GM18858 (cell line): Measurements from ENCODE around the gene PDSS2.

Experiments
- ATAC-seq: cut with Tn5 transposase; IDR thresholded peaks from one replicate; pipeline ENCODE4 v1.9.1; 2021; ENCODE audit not compliant: unreplicated experiment

The PDSS2 gene

DNA sequence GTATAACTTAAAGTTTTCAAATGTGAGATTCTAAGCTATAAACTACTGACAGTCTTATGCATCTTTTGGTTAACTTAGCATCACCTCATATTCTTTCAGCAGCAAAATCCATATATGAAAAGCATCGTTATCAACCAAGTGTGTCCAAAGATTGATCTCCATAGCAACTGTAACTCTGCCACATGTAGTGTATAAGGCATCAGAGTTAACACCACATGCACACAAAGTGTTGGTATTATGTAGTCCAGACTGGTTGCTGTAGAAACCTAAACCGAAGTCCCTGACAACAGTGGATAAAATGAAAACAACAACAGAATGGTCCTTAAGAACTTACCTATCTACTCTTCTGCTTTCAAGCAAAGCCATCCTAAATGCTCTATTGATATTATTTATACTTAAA, 39.6 kb downstream of the PDSS2 start:
- ATAC-seq: no peak

DNA sequence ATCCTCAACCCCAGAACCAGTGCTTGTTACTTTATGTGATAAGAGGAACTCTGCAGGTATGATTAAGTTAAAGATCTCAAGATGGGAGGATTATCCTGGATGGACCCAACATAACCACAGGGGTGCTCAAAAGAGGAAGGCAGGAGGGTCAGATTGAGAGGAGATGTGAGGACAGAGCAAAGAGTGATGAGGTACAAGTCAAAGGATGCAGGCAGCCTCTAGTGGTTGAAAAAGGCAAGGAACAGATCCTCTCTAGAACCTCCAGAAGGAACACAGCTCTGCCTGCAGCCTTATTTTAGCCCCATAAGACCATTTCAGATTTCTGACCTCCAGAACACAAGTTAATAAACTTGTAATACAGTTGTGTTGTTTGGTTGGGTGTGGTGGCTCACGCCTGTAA, 41.2 kb downstream of the PDSS2 start:
- ATAC-seq: no peak

DNA sequence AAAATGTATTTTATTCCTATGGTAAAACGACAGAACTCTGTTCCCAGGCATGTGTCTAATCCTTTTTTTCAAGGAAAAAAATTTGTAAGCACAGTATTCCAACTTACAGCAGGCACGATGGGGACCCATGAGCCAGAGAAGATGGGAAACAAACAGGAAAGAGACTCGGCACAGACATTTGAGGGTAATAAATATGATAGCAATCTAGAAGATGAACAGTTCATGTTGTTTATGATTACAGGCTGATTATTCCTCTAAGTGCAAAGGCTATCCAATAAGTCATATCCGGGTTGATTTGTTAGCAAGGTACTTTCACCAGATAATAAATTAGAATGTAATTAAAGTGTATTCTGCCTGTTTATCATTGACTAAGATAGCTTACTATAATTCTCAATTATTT, 43.2 kb downstream of the PDSS2 start:
- no peak for ATAC-seq

DNA sequence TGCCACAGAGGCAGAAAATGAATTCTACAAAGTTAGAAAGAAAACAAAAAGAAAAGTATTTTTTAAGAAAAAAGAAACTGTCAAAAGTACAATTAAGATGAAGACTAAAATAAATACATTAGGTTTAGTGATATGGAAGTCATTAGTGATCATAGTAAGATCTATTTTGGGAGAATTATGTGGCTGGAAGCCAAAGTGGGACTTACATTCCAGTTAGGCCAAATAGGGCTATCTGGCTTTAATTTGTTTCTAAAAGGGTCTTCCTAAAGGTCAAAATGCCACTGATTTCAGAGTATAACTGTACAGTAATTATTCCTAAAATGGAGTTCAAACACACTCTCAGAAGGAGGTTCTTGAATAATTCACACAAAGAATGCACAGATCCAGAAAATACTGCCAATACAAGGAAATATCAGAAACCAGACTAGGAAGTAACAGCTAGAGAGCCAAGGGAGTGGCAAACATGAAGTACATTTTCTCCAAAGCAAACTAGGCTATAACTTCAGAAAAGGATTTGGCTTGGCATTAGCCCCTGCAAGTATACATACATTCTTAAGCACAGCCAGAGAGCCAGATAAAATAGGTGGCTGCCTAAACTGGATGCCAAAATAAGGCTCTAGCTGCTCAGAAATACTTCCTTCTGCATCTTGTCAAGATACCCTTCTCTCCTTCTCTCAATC, 45.3 kb downstream of the PDSS2 start:
- no peak for ATAC-seq

DNA sequence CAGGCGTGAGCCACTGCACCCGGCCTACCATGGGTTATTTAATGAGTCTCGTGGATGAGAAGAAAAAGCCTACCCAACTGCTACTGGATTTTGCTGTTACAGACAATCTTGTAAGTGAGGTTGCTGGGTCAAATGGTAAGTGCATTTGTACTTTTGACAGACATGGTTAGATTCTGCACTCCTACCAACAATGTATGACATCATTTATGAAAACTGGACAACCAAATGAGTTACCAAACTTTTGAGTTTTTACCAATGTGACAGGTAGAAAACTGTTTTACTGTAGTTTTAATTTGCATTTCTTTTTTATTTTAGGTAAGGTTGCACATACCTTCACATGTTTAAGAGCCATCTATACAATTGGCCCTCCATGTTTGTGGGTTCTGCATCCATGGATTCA, 48.2 kb downstream of the PDSS2 start:
- no peak for ATAC-seq

DNA sequence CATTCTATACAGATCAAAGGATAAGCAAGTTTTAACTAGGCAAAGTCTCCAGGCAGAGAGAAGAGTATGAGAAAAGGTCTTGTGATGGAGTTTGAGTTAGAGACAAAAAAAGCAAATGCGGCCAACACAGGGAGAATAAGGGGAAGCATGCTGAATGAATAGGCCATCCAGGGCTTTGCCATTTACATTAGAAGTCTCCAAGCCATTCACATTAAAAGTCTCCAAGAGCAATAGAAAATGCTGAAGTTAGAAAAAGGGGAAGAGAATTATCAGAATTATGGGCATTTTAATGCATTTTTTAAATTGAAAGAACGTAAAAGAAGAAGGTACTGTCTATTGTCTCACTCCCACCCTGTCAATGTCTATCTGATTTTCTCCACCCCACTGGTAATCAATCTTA, 49.4 kb downstream of the PDSS2 start:
- ATAC-seq: no peak

DNA sequence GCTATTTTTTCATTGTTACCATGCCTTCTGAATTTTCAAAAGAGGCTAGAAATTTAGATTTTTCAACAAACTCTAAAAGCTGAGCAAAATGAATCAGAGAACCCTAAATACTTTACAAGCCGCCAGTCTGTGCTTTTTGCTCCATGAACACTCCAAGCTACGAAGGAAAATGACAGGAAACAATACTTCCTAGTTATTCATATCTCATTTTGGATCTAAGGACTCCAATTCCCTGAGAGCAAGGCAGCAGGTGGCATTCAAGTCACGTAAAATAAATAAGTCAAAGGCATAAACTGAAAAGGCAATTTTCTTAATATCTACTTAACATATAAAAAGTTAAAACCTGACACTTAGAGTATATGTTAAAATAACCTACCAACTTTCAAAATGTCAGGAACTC, 50.6 kb downstream of the PDSS2 start:
- ATAC-seq: no peak

DNA sequence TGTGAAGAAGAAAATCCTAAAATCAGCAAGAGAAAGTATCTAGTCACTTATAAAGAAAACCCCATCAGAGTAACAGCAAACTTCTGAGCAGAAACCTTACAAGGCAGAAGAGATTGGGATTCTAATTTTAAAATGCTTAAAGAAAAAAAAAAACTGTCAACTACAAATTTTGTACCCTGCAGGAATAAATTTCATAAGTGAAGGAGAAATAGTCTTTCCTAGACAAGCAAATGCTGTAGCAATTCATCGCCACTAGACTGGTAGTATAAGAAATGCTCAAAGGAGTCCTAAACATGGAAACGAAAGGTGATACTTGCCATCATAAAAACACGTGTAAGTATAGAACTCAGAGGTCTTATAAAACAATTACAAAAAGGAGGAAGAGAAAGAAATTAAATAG, 54.4 kb downstream of the PDSS2 start:
- ATAC-seq: no peak

DNA sequence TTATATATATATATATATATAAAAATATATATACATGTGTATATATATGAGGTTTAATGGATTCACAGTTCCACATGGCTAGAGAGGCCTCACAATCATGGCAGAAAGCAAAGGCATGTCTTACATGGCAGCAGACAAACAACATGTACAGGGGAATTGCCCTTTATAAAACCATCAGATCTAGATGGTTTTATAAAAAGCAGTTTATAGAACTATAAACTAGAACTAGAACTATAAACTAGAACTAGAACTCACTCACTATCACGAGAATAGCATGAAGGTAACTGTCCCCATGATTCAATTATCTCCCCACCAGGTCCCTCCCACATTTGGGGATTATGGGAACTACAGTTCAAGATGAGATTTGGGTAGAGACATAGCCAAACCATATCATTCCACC, 56.8 kb downstream of the PDSS2 start:
- no peak for ATAC-seq

DNA sequence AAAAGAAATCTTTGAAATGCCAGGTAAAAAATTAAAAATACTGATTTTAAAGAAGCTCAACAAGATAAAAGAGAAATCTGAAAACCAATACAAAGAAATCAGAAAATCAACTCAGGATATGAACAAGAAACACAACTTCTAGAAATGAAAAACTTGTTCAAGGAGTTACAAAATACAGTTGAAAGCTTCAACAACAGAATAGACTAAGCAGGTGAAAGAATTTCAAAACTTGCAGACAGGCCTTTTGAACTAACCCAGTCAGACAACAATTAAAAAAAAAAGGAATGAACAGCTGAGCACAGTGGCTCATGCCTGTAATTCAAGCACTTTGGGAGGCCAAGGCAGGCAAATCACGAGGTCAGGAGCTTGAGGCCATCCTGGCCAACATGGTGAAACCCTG, 57.8 kb downstream of the PDSS2 start:
- ATAC-seq: no peak

DNA sequence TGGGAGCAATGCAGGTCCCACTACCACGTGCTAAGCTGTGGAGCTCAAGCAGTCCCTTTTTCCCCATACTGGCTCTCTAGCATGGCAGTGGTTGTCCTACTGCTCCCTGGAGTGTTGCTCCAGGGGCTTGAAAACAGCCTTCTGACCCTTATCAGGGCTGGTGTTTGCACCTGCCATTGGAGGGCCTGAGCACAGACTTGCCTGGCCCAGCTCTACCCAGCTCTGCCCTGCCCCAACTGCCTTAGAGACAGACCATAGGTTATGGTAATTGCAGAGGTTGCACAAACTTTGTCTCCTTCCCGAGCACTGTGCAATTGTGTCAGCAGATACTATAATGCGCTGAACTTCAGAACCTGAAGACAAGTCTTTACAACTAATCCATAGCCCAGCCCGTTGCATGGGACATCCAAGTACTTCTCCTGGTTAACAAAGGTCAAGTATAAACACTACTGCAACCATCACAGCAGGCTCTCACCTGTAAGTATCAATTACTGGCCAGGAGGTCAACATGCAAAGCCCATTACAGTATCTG, 58.7 kb downstream of the PDSS2 start:
- no peak for ATAC-seq

DNA sequence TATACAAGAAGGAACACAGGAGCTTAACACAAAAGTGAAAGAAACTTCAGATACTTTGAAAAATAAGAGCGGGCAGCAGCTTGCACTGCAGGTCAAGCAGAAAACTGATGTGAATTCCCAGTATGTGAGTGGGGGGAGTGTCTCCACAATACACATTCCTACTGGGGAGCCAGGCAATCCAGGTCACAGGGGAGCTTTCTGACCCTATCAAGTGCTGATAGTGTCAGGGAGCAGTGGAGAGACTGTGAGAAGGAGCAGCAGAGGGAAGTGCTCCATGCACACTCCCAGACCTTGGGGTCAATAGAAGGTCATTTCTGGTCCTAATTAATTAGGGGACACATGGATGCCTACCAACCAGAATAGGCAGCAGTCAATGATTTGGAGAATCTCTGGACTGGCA, 59.4 kb downstream of the PDSS2 start:
- no peak for ATAC-seq

DNA sequence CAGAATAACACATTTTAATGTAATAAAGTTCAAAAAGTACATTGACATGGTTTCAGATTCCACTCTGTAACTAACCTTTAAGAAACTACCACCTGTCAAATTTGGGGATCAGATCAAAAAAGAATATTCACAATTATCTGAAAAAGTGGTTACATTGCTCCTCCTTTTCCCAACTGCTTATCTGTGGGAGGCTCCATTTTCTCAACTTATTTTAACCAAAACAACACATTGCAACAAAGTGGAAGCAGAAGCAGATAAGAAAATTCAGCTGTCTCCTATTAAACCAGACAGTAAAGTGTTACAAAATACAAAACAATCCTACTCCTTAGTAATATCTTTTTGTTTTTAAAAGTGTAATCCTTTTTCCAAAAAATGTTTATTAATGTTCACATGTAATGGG, 61.4 kb downstream of the PDSS2 start:
- no peak for ATAC-seq

DNA sequence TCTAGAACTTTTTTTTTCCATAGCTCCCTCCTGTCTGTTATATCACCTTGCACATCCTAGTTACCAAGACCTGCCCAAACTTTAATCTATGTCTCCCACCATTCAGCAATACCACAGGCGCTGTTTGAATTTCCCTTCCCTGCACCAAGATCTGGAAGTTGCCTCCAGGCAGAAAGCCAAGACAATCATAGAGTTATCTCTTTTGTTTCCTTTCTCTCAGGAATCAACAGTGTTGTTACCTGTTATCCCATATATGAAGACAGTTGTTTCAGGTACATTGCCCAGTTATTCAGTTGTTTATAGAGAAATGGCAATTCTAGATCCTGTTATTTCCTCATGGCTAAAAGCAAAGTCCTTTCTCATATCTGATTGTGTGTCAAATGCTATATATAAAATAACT, 63.2 kb downstream of the PDSS2 start:
- no peak for ATAC-seq

DNA sequence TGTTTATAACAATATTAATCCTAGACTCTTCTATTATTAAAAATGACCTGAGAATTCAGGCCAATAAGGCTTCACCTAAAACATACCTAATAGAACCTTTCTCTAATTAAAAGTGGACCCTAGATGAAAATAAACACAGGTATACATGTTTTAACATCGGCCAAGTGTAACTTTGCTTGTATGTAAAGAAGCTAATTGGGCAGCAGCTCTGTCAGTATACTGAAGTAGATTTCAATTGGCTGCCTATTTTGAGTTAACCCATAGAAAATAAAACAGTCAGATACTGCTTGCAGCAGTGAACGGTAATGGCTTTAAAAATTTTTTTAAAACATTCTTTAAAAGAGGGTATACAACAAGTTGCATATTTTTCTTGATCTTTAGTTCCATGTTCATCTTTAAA, 67.3 kb downstream of the PDSS2 start:
- no peak for ATAC-seq

DNA sequence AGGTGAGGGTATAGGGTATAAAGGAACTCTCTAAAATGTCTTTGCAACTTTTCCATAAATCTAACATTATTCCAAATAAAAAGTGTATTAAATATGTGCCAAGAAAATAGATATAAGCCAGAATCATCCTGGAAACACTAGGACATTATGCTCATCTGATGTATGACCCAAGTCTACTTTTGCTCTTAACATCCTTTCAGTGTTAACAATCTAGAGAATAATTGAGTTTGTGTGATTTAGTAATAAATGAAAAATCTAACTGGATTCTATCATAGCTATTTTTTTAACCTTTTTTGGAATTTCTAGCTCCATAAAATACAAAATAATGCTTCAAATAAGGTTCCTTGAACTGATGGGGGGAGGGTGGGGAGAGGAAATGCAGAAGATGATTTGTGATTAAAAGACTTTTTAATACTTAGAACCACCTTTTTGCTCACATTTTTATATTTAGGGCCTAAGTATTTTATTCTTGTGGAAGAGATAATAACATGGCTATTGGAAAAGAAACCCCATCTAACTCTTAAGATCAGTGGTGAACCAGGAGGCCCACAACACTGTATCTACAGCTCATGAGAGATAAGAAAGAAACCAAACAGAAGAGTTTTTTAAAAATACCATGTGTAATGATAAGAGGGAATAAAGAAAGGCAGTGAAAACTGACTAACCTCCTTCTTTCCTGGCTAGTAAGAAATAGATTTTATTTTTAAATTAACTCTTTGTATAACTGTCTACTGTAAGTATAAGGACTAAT, 68.5 kb downstream of the PDSS2 start:
- ATAC-seq: no peak

DNA sequence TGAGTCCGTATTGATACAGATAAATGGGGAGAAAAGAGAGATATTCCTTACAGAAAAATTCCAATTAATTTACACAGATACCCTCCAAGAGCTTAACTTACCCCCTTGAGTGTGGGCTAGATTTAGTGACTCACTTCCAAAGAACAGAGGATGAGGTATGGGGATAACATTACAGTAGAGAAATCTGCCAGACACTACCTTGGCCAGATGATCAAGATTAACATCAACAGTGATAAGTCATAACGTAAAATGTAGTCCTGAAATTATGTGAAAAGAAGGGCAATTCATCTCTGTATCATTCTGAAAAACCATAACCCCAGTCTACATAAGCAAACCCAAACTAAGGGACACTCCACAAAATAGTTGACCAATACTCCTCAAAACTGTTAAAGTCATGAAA, 69.3 kb downstream of the PDSS2 start:
- ATAC-seq: no peak

DNA sequence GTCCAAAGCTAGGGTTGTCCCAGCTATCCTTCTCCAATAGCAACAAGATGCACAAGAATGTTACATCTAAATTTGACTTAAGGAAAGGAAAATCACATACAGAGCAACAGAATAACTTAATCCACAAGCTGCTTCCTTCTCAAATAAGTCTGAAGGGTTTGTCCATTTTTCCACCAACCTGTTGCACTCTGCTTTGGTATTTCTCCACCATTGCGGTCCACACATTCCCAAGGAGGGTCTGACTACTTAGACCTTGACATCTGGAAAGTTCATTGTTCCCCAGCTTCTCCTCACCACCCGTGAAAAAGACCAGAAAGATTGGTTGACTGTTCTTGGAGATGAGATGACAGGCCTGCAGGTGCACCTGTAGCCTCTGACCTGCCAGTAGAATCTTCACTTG, 72.5 kb downstream of the PDSS2 start:
- no peak for ATAC-seq

DNA sequence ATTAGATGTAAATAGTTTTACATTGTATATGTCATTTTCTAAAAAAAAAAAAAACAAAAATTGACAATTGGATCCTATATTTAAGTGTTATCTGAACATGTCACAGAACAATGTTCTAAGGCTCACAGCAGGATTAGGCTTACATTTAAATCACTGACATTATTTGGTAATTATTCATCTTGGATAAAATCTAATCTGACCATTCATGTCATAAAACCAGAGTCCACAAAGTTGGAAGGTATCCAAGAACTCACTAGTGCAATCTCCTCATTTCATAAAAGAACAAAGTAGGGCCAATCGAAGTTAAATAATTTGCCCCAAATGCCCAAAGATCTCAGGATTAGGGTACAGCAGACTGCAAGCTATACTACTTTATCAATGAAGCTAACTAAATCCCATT, 73.0 kb downstream of the PDSS2 start:
- no peak for ATAC-seq

DNA sequence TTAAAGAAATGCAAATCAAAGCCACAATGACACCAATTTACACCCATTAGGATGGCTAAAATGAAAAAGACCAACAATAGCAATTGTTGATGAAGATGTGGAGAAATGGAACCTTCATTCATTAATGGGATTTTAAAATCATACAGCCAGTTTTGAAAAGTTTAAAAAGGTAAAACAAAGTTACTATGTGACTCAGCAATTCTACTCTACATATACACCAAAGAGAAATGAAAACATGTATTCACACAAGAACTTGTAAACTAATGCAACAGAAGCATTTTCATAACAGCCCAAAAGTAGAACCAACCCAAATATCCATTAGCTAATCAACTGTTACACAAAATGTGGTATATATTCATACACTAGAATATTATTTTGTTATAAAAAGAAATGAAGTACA, 75.7 kb downstream of the PDSS2 start:
- ATAC-seq: no peak

DNA sequence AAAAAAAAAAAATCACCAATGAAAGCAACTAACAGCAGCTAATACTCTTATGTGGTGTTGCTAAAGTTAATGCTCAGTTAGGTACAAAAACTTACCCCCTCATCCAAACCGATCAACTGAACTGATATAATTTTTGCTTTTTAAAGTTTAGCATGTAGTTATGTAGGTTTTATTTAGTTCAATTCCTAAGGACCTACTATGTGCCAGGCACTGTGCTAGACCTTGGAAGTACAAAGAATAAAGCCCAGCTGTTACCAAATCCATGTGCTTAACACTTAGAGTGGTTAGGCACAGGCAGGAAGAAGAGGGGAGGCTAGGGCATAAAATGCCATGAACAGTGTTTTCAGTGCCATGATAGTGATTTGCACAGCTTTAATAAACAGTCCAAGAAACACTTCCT, 85.1 kb downstream of the PDSS2 start:
- ATAC-seq: no peak

DNA sequence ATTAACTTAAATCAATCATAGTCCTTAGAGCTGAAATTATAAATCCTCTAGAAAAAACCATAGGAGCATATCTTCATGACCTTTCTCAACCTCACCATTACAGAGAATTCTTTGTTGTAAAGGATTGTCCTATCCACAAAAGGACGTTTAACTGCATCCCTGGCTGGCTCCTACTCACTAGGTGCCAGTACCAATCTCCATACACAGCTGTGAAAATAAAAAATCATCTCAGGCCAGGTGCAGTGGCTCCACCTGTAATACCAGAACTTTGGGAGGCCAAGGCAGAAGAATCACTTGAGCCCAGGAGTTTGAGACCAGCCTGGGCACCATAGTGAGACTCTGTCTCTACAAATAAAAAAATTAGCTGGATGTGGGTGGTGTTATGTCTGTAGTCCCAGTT, 89.9 kb downstream of the PDSS2 start:
- ATAC-seq: no peak

DNA sequence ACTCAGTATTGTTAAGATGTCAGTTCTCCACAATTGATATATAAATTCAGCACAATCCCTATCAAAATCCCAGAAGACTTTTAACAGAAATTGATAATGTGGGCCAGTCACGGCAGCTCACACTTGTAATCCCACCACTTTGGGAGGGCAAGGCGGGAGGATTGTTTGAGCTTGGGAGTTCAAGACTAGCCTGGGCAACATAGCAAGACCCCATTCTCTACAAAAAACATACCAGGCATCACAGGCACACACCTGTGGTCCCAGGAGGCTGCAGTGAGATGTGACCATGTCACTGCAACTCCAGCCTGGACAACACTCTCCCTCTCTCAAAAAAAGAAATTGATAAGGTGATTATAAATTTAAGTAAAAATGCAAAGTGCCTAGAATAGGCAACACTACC, 90.9 kb downstream of the PDSS2 start:
- no peak for ATAC-seq
